HepG2 (cell line): ENCODE data around the gene ADGRG1. TPM values are rescaled to one million over a fixed set of nuclear protein-coding genes. Genes with fewer than 3 reads are reported as not detected.

Experiments used
- ATF7-NPFF ChIP-seq: sonication (generic); formaldehyde crosslinking; IDR thresholded peaks from 2 replicates; pipeline ENCODE4 v1.8.1; 2023; ENCODE audit warnings: mild to moderate bottlenecking, low read depth, missing genetic modification reagents, moderate library complexity
- FOXK2 ChIP-seq: fragments of 450-650 bp; IDR thresholded peaks from 2 replicates; pipeline ENCODE4 v1.6.1; 2016
- MLLT10 ChIP-seq: sonication (generic); formaldehyde crosslinking; IDR thresholded peaks from 2 replicates; pipeline ENCODE4 v1.4.0; 2020; ENCODE audit warnings: missing genetic modification reagents
- MXI1 ChIP-seq: IDR thresholded peaks from 3 replicates; pipeline ENCODE4 v1.6.1; 2012; ENCODE audit warnings: low read depth, low read length, inconsistent platforms, borderline replicate concordance
- PAF1 ChIP-seq: IDR thresholded peaks from 2 replicates; pipeline ENCODE4 v1.6.1; 2016; ENCODE audit warnings: missing genetic modification reagents, missing compliant biosample characterization
- WIZ ChIP-seq: sonication (generic); formaldehyde crosslinking; IDR thresholded peaks from 2 replicates; pipeline ENCODE4 v1.5.1; 2020; ENCODE audit warnings: mild to moderate bottlenecking, missing genetic modification reagents
- ZNF329 ChIP-seq: sonication (generic); formaldehyde crosslinking; IDR thresholded peaks from 2 replicates; pipeline ENCODE4 v1.9.0; 2021; ENCODE audit warnings: low read depth, mild to moderate bottlenecking, missing genetic modification reagents
- ZNF432 ChIP-seq: sonication (generic); formaldehyde crosslinking; IDR thresholded peaks from 2 replicates; pipeline ENCODE4 v1.5.0; 2020; ENCODE audit warnings: missing genetic modification reagents, mild to moderate bottlenecking, borderline replicate concordance
- ZNF441 ChIP-seq: sonication (generic); formaldehyde crosslinking; IDR thresholded peaks from 2 replicates; pipeline ENCODE4 v1.7.0; 2021; ENCODE audit warnings: missing genetic modification reagents, borderline replicate concordance
- ZNF552 ChIP-seq: sonication (generic); formaldehyde crosslinking; IDR thresholded peaks from 2 replicates; pipeline ENCODE4 v1.9.0; 2022; ENCODE audit warnings: missing genetic modification reagents, mild to moderate bottlenecking, borderline replicate concordance
- ZNF598 ChIP-seq: sonication (generic); formaldehyde crosslinking; IDR thresholded peaks from 2 replicates; pipeline ENCODE4 v1.5.1; 2020; ENCODE audit warnings: mild to moderate bottlenecking, missing genetic modification reagents, borderline replicate concordance
- polyA plus RNA-seq, 8 experiments: library from polyadenylated mRNA; depleted of rRNA in 3 of 8; stranded (reverse) in 7 of 8; unstranded in 1 of 8; fragments of >200 nt; fragmentation: Illumina TruSeq in 4 of 8; extraction: Trizol in 4 of 8; gene quantifications; 2 replicates each; pipeline versions ENCODE4 v1.2.1 to v1.2.3, GENCODE V29; 2011 to 2016; ENCODE audit warnings: low read depth in 4 of 8, missing spikeins in 1 of 8, mixed read lengths in 1 of 8; ENCODE audit not compliant: insufficient read depth in 1 of 8
- total RNA-seq, 5 experiments: library from RNA; depleted of rRNA; stranded (reverse); fragments of >200 nt; fragmentation: Illumina TruSeq; extraction: Trizol; gene quantifications; 2 replicates each; pipeline ENCODE4 v1.2.3, GENCODE V29; 2016; ENCODE audit warnings: low read depth in 1 of 5
- TF ChIP-seq, protein P1 (sequence below): sonication (generic); formaldehyde crosslinking; conservative IDR thresholded peaks from 2 replicates; pipeline ENCODE4 v1.4.0; 2020; ENCODE audit warnings: missing genetic modification reagents
- TF ChIP-seq, protein P2 (sequence below): sonication (generic); formaldehyde crosslinking; IDR thresholded peaks from 2 replicates; pipeline ENCODE4 v1.8.0; 2023; ENCODE audit warnings: mild to moderate bottlenecking, missing genetic modification reagents
- TF ChIP-seq, protein P3 (sequence below), 2 experiments: fragments of 450-650 bp in 1 of 2; sonication (generic) in 1 of 2; formaldehyde crosslinking in 1 of 2; IDR thresholded peaks; 2 replicates each; pipeline versions ENCODE4 v1.6.1 to v1.8.0; 2016 to 2022; ENCODE audit warnings: antibody characterized with exemption in 1 of 2, mild to moderate bottlenecking in 1 of 2, missing genetic modification reagents in 1 of 2
- TF ChIP-seq, protein P4 (sequence below): sonication (generic); formaldehyde crosslinking; IDR thresholded peaks from 2 replicates; pipeline ENCODE4 v1.4.0; 2020; ENCODE audit warnings: mild to moderate bottlenecking, missing genetic modification reagents
- TF ChIP-seq, protein P5 (sequence below): sonication (generic); formaldehyde crosslinking; IDR thresholded peaks from 2 replicates; pipeline ENCODE4 v1.5.0; 2020; ENCODE audit warnings: missing genetic modification reagents

The ADGRG1 gene
- total and polyA plus RNA-seq, 2 of the 13 experiments (the other 11 are each of a cell fraction or from before 2014, with no cell fraction given): 2.7 to 5.9 TPM

DNA sequence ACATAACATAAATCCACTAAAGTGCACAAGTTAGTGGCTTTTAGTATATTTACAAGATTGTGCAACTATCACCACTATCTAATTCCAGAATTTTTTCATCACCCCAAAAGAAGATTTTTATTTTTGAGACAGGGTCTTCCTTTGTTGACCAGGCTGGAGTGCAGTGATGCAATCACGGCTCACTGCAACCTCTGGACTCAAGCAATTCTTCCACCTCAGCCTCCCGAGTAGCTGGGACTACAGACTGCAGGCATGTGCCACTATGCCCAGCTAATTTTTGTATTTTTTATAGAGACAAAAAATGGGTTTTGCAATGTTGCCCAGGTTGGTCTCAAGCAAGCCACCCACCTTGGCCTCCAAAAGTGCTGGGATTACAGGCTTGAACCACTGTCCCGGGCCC is 81.2 kb downstream of the ADGRG1 start (continued):
- TF ChIP-seq WIZ (CRISPR knock-in tag) (no peak), MXI1 (no peak), ZNF441 (no peak), ZNF432 (CRISPR knock-in tag) (no peak), MLLT10 (CRISPR knock-in tag) (no peak), ZNF552 (CRISPR knock-in tag) (no peak), PAF1 (no peak), ZNF329 (CRISPR knock-in tag) (no peak), ATF7-NPFF (CRISPR knock-in tag) (no peak), ZNF598 (CRISPR knock-in tag) (no peak), FOXK2 (no peak)
- TF ChIP-seq, protein P1, sequence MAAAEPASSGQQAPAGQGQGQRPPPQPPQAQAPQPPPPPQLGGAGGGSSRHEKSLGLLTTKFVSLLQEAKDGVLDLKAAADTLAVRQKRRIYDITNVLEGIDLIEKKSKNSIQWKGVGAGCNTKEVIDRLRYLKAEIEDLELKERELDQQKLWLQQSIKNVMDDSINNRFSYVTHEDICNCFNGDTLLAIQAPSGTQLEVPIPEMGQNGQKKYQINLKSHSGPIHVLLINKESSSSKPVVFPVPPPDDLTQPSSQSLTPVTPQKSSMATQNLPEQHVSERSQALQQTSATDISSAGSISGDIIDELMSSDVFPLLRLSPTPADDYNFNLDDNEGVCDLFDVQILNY (CRISPR knock-in tag): no peak
- TF ChIP-seq, protein P2, sequence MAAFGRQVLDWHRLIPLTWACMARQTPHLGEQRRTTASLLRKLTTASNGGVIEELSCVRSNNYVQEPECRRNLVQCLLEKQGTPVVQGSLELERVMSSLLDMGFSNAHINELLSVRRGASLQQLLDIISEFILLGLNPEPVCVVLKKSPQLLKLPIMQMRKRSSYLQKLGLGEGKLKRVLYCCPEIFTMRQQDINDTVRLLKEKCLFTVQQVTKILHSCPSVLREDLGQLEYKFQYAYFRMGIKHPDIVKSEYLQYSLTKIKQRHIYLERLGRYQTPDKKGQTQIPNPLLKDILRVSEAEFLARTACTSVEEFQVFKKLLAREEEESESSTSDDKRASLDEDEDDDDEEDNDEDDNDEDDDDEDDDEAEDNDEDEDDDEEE (CRISPR knock-in tag): no peak
- TF ChIP-seq, protein P3, sequence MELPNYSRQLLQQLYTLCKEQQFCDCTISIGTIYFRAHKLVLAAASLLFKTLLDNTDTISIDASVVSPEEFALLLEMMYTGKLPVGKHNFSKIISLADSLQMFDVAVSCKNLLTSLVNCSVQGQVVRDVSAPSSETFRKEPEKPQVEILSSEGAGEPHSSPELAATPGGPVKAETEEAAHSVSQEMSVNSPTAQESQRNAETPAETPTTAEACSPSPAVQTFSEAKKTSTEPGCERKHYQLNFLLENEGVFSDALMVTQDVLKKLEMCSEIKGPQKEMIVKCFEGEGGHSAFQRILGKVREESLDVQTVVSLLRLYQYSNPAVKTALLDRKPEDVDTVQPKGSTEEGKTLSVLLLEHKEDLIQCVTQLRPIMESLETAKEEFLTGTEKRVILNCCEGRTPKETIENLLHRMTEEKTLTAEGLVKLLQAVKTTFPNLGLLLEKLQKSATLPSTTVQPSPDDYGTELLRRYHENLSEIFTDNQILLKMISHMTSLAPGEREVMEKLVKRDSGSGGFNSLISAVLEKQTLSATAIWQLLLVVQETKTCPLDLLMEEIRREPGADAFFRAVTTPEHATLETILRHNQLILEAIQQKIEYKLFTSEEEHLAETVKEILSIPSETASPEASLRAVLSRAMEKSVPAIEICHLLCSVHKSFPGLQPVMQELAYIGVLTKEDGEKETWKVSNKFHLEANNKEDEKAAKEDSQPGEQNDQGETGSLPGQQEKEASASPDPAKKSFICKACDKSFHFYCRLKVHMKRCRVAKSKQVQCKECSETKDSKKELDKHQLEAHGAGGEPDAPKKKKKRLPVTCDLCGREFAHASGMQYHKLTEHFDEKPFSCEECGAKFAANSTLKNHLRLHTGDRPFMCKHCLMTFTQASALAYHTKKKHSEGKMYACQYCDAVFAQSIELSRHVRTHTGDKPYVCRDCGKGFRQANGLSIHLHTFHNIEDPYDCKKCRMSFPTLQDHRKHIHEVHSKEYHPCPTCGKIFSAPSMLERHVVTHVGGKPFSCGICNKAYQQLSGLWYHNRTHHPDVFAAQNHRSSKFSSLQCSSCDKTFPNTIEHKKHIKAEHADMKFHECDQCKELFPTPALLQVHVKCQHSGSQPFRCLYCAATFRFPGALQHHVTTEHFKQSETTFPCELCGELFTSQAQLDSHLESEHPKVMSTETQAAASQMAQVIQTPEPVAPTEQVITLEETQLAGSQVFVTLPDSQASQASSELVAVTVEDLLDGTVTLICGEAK (IDR thresholded peaks at IDR 0.05): no peak
- TF ChIP-seq, protein P3 (CRISPR knock-in tag; IDR thresholded peaks at IDR 0.05): no peak
- TF ChIP-seq, protein P4, sequence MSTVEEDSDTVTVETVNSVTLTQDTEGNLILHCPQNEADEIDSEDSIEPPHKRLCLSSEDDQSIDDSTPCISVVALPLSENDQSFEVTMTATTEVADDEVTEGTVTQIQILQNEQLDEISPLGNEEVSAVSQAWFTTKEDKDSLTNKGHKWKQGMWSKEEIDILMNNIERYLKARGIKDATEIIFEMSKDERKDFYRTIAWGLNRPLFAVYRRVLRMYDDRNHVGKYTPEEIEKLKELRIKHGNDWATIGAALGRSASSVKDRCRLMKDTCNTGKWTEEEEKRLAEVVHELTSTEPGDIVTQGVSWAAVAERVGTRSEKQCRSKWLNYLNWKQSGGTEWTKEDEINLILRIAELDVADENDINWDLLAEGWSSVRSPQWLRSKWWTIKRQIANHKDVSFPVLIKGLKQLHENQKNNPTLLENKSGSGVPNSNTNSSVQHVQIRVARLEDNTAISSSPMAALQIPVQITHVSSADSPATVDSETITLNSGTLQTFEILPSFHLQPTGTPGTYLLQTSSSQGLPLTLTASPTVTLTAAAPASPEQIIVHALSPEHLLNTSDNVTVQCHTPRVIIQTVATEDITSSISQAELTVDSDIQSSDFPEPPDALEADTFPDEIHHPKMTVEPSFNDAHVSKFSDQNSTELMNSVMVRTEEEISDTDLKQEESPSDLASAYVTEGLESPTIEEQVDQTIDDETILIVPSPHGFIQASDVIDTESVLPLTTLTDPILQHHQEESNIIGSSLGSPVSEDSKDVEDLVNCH (CRISPR knock-in tag): no peak
- TF ChIP-seq, protein P5, sequence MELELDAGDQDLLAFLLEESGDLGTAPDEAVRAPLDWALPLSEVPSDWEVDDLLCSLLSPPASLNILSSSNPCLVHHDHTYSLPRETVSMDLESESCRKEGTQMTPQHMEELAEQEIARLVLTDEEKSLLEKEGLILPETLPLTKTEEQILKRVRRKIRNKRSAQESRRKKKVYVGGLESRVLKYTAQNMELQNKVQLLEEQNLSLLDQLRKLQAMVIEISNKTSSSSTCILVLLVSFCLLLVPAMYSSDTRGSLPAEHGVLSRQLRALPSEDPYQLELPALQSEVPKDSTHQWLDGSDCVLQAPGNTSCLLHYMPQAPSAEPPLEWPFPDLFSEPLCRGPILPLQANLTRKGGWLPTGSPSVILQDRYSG (CRISPR knock-in tag): no peak
